T-helper 22 cell (primary cell): ENCODE data around the gene TSPAN3.

Experiments
- DNase-seq: peaks from one replicate; pipeline ENCODE4 v3.0.0-alpha.2; 2020; ENCODE audit warnings: low read depth

The TSPAN3 gene

DNA sequence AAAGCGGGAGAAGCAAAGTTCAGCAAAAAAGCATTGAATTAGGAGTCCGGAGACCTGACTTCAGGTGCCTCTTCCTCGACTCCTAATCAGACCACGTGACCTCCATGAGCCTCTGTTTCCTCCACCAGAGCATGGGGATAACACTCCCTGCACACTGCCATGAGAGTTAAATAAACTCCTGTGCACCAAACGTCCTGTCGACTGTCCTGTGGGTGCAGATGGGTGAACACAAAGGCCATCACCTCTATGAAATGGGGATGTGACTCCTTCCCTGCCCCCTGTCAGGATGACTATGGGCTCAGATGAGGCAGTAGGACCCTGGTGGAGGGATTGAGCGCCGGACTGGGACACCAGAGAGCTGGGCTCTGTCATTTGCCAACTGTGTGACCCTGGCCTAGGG, 13.5 kb upstream of the TSPAN3 start:
- no peak for DNase-seq

DNA sequence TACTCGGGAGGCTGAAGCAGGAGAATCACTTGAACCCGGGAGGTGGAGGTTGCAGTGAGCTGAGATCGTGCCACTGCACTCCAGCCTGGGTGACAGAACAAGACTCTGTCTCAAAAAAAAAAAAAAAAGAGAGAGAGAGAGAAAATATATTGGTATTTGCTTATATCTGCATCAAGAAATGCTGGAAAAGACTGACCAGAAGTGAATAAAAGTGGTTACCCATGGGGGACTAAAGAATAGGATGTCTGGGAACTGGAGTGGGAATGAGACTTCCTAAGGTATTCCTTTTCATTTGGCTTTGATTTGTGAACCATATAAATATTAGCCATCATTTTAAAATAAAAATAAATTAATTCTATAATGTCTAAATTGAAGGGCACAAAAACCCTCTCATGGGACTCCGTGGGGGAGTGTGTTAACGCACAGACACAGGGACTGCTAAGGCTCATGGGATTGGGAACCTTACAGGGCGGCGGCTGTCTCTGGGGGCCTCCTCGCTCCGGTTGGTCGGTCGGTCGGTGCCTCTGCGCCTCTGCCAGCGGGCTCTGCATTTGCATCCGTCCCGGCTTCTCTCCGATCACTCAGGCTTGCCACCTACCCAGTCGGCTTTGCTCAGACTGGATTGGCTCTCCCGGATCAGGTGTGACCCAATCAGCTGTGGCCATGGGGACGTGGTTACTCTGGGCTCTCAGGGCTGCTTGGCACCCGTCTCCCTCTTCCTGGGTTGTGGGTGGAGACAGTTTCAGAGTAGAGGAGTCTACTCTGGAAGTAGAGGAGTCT, 12.7 kb upstream of the TSPAN3 start:
- DNase-seq = peak; percentile 30

DNA sequence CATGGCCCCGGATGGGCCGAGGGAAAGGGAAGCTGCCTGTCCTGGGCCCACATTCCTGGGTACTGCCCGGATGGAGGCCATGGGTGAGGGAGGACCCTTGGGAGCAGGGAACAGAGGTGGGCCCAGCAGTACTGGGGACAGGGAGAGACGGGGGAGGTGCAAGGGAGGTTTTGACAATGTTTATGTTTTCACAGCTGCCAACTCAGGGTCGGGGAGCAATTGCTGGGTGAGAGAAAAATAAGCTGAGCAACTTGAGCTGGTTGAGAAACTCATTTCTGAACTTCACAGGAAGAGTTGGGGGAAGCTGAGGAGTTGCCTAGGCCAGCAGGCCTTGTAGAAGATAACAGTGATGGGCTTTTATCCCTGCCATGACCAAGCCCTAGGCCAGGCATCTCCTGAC, 11.1 kb upstream of the TSPAN3 start:
- no peak for DNase-seq

DNA sequence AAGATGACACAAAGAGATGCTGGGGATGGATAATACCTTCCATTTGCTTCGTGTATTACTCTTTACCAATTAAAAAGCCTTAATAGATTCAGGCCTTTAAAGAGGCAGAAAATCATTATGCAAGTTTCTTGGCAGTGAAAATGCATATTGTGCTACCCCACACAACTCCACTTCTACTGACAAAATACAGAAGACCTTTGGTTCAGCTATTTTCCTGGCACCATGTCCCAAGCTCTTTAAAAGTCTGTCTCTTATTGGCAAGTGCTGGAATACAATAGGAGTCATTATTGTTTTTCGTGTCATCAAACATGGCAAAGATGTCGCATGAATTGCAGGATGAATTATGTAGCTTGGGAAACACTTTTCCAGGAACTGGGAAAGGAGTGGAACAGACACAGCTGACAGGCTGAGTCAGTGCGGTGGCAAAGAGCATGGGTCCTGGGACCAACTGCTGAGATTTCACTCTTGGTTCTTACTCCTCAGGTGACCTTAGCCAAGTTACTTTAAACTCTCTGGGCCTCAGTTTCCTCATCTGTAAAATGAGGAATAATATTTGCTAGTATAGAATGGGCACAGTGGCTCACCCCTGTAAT, 5.5 kb upstream of the TSPAN3 start:
- DNase-seq = no peak

DNA sequence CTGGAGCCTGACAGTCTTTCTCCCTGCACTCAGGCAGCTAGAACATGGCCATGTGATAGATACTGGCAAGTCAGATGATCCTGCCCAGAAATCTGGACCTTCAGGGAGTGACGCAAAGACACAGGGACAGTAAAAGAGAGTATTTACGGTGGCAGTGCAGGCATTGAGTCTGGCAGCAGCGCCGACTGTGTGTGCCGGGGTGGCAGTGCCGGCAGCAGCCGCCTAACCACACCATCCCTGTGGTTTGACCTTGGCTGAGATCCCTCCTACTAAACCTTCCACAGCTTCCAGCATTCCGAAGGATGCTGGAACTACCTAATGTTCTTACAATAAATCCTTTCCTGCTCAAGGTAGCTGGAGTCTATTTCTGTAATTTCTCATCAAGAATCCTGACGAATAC, 4.6 kb upstream of the TSPAN3 start:
- DNase-seq = no peak

DNA sequence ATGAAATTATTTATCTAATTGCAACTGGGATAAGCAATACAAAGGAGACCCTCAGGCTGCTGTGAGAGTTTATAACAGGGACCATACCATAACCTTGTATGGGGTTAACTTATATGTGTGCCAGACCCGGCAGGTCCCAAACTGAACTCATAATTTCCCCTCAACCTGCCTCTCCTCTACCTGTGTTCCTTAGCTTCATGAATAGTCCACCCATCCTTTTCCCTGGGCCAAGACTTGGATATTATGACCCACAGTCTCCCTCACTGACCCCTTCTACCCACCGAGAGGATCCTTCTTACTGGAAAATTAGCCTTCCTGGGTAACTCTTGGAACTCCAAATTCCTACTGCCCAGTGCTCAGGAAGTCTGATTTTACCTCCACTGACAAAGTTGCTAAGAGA, 3.4 kb upstream of the TSPAN3 start:
- DNase-seq = no peak

DNA sequence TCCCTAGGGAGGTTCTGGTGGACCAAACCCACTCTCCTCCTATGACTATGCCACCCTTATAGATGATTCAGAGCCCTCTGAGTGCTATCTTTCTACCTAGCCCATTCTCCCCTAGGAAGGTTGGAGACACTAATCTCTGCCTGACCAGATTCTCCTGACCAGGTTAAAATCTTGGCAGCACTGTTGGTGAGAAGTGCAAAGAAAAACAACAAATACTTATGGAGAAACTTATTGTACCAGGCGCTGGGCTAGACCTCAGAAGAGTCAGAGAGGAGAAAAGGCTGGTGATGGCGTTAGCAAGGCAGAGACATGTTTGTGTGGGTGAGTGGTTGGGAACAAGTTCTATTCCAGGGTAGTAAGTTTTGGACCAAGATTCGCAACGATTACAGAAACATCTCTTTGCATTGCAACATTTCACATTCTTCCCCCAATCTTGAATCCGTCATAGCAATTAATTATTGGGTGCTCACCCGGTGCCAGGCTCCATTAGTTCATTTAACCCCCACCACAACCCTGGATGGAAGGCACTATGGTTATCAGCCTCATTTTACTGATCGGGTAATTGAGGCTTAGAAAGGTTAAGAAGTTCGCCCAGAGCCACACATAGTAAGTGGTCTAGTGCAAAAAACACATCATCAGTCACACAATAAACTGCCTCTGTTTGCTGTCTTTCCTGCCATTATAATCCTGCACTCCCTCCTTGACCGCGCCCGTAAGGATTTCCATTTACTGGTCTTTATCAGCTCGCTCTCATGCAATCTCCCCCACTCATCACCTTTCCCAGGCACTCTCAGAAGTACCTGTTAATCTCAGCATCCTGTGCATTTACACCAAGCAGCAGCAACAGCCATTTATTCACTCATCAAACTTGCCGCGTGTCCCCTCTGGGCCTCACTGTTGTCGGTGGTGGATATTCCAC, 655 bp upstream of the TSPAN3 start:
- no peak for DNase-seq

DNA sequence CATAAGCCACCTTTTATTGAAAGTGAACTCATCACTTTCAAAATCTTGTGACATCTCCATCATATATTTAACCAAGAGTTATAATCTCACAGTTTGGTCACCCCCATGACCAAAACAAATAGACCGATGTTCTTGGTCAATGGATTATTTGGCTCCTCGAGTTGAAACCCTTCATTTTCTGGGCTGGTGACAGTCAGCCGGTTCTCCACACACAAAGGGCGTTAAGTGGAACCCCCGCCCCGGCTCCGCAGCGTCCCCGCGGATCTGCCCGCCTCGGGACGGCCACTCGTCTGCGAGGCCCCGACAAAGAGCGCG, 772 bp downstream of the TSPAN3 start:
- DNase-seq = no peak

DNA sequence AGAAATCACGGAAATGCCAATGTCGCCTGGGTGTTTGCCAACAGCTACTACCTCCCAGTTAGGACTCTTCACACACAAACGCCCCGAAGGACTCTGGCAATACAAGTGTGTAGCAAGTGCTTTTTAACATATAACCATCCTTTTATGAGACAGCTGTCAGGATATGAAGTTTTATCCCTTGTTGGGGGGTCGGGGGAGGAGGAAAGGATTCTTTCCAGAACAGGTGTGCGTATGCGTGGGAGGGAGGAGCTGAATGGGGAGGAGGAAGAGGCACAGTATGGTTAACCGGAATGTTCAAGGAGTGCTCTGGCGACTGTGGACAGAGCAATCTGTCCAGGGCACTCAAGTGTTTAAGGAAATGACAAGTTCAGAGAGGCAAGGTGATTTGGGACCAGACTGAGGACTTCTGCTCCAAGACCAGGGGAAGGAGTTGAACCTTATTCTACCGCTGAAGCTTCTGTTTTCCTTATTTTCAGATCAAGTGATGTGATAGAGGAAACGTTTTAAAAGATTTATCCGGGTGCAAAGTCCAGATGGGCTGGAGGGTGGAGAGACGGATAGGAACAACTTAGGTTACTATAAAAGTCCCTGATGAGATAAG, 1.3 kb downstream of the TSPAN3 start:
- DNase-seq = no peak

DNA sequence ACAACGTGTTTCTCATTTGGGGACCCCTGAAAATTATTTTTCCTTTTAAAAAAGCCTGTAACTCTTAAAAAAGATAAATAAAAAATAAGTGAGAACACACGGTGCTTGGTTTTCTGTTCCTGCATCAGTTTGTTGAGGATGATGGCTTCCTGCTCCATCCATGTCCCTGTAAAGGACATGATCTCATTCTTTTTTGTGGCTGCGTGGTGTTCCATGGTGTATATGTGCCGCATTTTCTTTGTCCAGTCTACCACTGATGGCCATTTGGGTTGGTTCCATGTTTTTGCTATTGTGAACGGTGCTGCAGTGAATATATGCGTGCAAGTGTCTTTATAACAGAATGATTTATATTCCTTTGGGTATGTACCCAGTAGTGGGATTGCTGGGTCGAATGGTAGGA, 2.3 kb downstream of the TSPAN3 start:
- no peak for DNase-seq

DNA sequence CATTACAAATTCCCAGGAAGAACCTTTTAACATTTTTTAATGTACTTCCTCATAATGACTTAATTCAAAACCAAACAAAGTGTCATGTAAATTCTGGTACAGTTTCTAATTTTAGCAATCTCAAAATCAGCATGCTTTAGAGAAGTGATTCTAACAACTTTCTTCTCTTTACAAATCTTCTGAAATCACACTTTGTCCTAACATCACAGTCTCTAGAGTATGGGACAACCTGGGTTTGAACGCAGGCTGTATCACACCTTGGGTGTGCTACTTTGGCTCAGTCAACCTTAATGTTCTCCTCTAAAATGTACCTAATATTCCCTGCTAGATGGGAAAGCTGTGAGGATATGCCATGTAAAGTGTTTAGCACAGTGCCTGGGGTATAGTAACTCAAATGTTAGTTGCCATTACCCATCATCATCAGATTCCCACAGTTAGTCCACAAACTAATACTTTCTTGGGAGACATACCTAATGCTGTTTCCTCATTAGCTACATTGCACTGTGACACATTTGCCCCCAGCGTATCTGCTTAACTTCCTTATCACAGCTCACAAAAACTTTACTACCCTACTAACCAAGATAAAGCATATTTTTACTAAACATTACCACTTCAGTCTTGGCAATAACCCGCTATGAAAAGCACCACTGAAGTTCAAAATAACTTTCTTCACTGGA, 3.1 kb downstream of the TSPAN3 start:
- no peak for DNase-seq

DNA sequence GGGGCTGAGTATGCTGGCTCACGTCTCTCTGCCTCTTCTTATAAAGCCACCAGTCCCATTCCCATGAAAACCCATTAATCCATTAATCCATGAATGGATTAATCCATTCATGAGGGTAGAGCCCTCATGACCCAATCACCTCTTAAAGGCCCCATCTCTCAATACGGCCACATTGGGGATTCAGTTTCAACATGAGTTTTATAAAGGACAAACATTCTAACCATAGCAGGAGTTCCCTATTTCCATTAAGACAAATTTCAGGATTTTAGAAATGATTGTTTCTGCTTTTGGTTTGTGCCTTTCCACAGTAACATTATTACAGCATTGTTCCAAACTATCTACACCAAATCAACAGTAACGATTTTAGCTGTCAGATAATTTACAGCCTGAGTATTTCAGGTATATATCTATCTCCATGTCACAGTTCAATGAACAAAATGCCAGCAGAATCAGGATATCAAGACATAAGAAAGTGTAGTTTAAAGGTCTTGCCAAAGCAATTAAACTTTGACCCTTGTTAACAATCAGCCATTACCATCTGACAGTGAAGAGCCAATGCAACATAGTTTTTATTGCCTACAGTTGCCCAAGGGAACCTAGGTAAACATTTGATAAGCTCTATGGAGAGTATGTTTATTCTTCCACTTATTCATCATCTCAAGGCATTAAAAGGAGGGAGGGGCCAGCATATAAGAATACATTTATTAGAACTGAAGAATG, 3.8 kb downstream of the TSPAN3 start:
- DNase-seq = no peak

DNA sequence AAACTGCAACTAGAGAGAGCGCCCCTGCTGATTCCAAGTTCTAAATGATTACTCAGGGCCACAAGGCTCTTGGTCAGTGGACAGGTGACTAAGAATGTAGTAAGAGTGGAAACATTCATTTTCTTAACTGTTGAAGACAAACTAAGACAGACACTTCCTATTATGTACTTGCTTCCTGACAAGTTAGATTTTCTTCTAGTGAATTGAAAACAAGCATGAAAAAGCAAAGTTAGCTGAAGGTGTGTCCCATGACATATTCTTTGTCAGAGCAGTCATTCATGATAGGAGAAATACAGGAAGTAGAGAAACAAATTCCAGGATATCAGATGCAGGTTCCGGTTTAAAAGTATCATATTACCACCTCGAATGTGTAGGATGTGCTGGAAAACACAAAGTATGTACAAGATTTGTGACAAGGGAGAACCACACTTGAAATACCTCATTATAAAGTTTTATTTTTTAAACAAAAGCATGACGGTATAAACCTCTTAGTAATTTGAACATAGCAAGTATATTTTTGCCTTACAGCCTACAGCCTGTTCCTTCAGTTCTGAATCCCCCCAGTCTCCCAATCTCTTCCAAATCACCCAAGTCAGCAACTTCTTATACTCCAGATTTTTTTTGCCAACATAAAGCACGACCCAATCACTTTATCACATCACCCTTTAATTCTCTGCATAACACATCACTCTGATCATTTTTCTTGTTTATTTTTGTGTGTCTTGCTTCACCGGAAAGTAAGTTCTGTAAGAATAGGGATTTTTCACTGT, 6.2 kb downstream of the TSPAN3 start:
- no peak for DNase-seq

DNA sequence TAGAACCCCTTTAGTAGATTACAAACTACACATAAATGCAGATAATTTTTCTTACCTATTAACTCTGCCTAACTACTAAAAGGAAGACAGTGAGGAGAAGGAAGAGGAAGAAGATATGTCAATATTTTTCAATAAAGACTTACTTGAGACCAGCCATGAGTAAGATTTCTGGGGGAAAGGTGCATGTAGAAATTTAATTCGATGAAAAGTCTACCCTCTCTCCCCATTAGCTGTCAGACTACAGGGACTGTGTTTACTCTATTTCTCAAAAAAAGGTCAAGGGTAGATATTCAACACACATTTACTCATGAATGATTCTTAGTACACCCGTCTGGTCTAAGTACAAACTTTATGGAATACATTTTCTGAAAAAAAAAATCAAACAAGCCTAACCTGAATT, 6.8 kb downstream of the TSPAN3 start:
- no peak for DNase-seq

DNA sequence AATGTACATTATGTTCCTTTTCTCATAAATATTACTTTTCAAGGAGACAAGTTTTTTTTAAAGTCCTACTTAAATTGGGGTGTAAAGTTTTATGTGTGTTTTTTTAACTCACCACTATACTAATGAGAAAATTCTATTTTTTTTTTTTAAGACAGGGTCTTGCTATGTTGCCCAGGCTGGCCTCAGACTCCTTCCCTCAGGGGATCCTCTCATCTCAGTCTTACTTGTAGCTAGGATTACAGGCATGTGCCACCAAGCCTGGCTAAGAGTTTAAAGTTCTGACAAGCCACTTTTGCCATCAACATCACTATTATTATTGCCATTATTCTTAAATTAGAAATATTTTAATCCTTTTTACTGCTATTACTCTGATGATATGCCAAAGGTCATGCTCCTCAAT, 7.7 kb downstream of the TSPAN3 start:
- no peak for DNase-seq

DNA sequence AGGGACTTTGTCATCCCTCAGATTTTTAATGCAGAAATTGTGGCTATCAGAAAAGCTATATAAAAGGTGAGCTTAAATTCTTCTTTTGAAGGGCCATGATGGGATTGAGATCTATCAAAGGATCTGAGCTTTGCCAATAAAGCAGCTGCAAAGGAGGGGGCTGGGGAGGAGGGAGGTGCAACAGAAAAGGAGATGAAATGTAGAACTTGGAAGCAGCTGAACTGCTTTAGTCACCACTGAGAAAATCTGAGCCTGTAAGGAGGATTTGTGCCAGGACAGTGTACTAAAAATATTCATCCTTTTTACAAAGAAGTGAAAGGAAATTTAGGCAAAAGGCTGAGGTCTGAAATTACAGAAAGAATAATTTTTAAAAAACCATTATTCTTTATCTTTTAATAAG, 10.4 kb downstream of the TSPAN3 start:
- DNase-seq = no peak

DNA sequence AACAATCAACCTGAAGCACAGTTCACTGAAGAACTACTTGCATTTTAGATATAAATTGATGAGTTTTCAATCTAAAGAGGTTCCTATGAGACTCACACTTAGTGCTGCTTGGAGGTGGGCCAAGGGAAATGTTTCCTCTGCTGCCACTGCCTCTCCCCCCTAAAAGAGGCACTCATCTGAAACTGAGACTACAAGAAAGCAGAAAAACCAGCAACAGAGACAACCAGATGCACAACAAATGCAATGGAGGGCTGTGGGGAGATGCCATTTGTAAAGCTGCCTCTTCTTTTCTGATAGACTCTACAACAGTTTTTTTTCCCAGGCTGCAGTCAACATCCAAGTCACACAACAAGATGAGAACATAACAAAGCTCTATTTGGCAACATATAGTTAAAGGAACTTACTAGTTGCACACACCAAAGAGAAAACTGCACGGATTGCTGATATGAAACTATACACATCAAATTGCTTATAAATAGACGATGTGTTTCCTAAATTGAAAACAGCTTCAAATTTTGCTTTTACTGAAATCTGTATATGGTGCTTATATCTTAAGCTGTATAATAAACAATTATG, 11.0 kb downstream of the TSPAN3 start:
- no peak for DNase-seq

DNA sequence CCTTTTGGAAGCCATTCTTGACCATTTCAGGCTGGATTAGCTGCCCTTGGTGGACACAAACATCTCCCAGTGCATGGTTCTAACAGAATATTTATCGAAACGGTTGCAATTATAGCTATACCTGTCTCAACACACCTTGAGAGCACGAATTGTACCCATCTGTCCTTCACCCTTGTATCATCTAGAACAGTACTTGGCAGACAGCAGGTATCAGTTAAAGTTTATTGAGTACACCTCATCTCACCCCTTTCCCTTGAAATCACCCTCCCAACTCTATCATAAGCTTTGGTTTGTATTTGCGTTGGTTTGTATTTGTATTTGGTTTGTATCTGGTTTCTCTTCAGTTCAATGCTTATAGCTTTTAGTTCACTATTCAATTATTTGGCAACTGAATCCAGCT, 12.4 kb downstream of the TSPAN3 start:
- DNase-seq = no peak

DNA sequence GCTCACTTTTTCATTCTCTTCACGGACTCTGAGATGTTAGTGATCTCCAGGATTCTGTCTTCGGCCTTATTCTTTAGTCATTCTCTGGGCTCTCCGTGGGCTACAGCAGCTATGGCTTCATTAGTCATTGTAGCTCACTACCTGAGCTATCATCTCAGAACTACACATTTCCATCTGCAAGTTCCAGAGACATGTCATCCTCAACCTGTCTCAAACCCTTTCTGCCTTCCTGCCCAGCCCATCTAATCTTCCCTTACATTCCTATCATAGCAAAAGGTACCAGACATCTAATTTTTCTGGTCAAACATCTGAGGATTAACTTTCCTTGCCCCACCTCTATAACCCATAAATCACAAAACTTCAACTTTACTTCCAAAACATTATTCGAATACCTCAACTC, 13.2 kb downstream of the TSPAN3 start:
- no peak for DNase-seq

DNA sequence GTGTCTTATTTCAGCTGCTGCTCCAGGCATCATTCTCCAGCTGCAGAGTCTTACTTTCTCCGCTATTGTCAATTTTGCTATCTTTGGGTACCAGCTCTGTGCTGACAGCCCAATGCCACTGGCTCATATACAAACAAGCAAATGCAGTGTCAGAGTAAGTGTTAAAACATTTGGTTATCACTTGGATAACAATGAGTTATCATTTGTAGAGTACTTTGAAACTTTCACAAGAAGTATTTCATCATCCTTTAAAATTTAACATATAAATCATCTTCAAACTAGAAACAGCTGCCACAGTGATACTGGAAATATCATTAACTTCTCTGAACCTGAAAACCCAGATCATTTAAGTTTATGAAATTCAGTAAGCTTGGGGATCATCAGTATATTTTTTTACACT, 13.8 kb downstream of the TSPAN3 start:
- DNase-seq = no peak
